Loucy (cell line): Measurements from ENCODE around the gene RAB31.

ENCODE experiments used
- H2AFZ ChIP-seq: fragments of 200-600 bp; sonication (generic); 2 replicates; pipeline ENCODE4 v1.6.0; 2016; ENCODE audit warnings: antibody characterized with exemption, mild to moderate bottlenecking, low read length, moderate library complexity
- H3F3A ChIP-seq: fragments of 200-600 bp; 2 replicates; pipeline ENCODE4 v1.6.0; 2016; ENCODE audit warnings: antibody characterized with exemption, low read depth, mild to moderate bottlenecking
- H3K27me3 ChIP-seq: fragments of 200-600 bp; sonication (generic); 2 replicates; pipeline ENCODE4 v1.6.1; 2014; ENCODE audit warnings: low read length, mild to moderate bottlenecking; ENCODE audit not compliant: insufficient read depth, poor library complexity, severe bottlenecking
- H3K36me3 ChIP-seq: fragments of 200-600 bp; sonication (generic); 2 replicates; pipeline ENCODE4 v1.6.1; 2016; ENCODE audit warnings: low read length; ENCODE audit not compliant: insufficient read depth
- H3K4me1 ChIP-seq: fragments of 200-600 bp; sonication (generic); 2 replicates; pipeline ENCODE4 v1.5.1; 2014; ENCODE audit warnings: low read length, mild to moderate bottlenecking; ENCODE audit not compliant: insufficient read depth, poor library complexity, severe bottlenecking
- H3K4me2 ChIP-seq: fragments of 200-600 bp; sonication (generic); 2 replicates; pipeline ENCODE4 v1.6.0; 2014; ENCODE audit warnings: antibody characterized with exemption, low read length, low read depth, mild to moderate bottlenecking; ENCODE audit not compliant: poor library complexity, severe bottlenecking
- H3K4me3 ChIP-seq: fragments of 200-600 bp; sonication (generic); 2 replicates; pipeline ENCODE4 v1.5.1; 2014; ENCODE audit warnings: low read length, mild to moderate bottlenecking, mixed read lengths; ENCODE audit not compliant: poor library complexity, severe bottlenecking
- H3K79me2 ChIP-seq: fragments of 200-600 bp; sonication (generic); 2 replicates; pipeline ENCODE4 v1.6.1; 2014; ENCODE audit warnings: low read length; ENCODE audit not compliant: insufficient read depth
- H3K9ac ChIP-seq: fragments of 200-600 bp; sonication (generic); 2 replicates; pipeline ENCODE4 v1.6.0; 2014; ENCODE audit warnings: mild to moderate bottlenecking, low read depth, low read length, moderate library complexity; ENCODE audit not compliant: poor library complexity, severe bottlenecking
- H3K9me2 ChIP-seq: fragments of 200-600 bp; sonication (generic); replicated peaks from 2 replicates; pipeline ENCODE4 v1.6.1; 2016; ENCODE audit warnings: low read depth, low read length, mixed read lengths
- H3K9me3 ChIP-seq: fragments of 200-600 bp; sonication (generic); 2 replicates; pipeline ENCODE4 v1.6.1; 2014; ENCODE audit warnings: mild to moderate bottlenecking, antibody characterized with exemption, low read length, low read depth; ENCODE audit not compliant: insufficient read depth
- H4K20me1 ChIP-seq: fragments of 200-600 bp; sonication (generic); 2 replicates; pipeline ENCODE4 v1.6.0; 2014; ENCODE audit warnings: antibody characterized with exemption, low read length, mild to moderate bottlenecking; ENCODE audit not compliant: insufficient read depth, poor library complexity, severe bottlenecking
- CTCF ChIP-seq: fragments of 200-600 bp; sonication (generic); conservative IDR thresholded peaks from 2 replicates; pipeline ENCODE4 v1.5.1; 2014; ENCODE audit warnings: mild to moderate bottlenecking, antibody characterized with exemption, low read length
- EZH2phosphoT487 ChIP-seq: fragments of 200-600 bp; IDR thresholded peaks from 2 replicates; pipeline ENCODE4 v1.6.1; 2018; ENCODE audit warnings: antibody characterized with exemption, mild to moderate bottlenecking, moderate library complexity, borderline replicate concordance

The RAB31 gene

GRCh38 chr18:9708434-9709303 lies 568 bp downstream of the RAB31 start:
- Histone ChIP-seq H3K27me3 (peaks cover 8% of the 10 kb centered on the region), H2AFZ (peak overlapping the region; percentile 93), H3K79me2 (no peaks in the 10 kb centered on the region), H3K36me3 (no peaks in the 10 kb centered on the region), H3K9ac (peak overlapping the region; percentile 44), H3K9me3 (no peaks in the 10 kb centered on the region), H4K20me1 (no peaks in the 10 kb centered on the region), H3K9me2 (no peaks in the 10 kb centered on the region), H3K4me3 (peak overlapping the region; percentile 74), H3K4me1 (peaks cover 7% of the 10 kb centered on the region), H3F3A (no peaks in the 10 kb centered on the region), H3K4me2 (peak overlapping the region; percentile 88)
- no peak for TF ChIP-seq CTCF
- no peak for TF ChIP-seq EZH2phosphoT487

- Histone ChIP-seq H3K4me3 (peak overlapping the region; percentile 74), H3K4me1 (peaks cover 7% of the 10 kb centered on the region), H3K4me2 (peak overlapping the region; percentile 88), H3F3A (no peaks in the 10 kb centered on the region), H3K79me2 (no peaks in the 10 kb centered on the region), H3K9me3 (no peaks in the 10 kb centered on the region), H4K20me1 (no peaks in the 10 kb centered on the region), H3K9me2 (no peaks in the 10 kb centered on the region), H3K36me3 (no peaks in the 10 kb centered on the region), H3K27me3 (peaks cover 8% of the 10 kb centered on the region), H2AFZ (peak overlapping the region; percentile 93; the same call in 1 of the 2 replicates), H3K9ac (no peak overlapping the region)
- TF ChIP-seq EZH2phosphoT487 = no peak
- TF ChIP-seq CTCF = no peak
These were observed 1.3 kb downstream of the RAB31 start for GRCh38 chr18:9709304-9709877.

GRCh38 chr18:9710037-9710436 lies 1.9 kb downstream of the RAB31 start:
- peaks cover 7% of the 10 kb centered on the region for H3K4me1 ChIP-seq
- H4K20me1 ChIP-seq = no peaks in the 10 kb centered on the region
- H3F3A ChIP-seq = no peaks in the 10 kb centered on the region
- no peaks in the 10 kb centered on the region for H3K9me2 ChIP-seq
- no peak overlapping the region for H2AFZ ChIP-seq
- no peak overlapping the region for H3K4me2 ChIP-seq
- no peaks in the 10 kb centered on the region for H3K9me3 ChIP-seq
- no peaks in the 10 kb centered on the region for H3K79me2 ChIP-seq
- H3K27me3 ChIP-seq = peaks cover 8% of the 10 kb centered on the region
- no peak overlapping the region for H3K4me3 ChIP-seq
- H3K9ac ChIP-seq = no peak overlapping the region
- H3K36me3 ChIP-seq = no peaks in the 10 kb centered on the region
- no peak for TF ChIP-seq EZH2phosphoT487
- no peak for TF ChIP-seq CTCF
